ENCODE results near the gene KIF26A. TPM values are rescaled to one million over a fixed set of nuclear protein-coding genes. Genes with fewer than 3 reads are reported as not detected.
"Not testable (repeated sequence)": the region's sequence is repeated elsewhere in the genome, so short reads cannot be mapped to it uniquely, and the experiment has no call there.

The KIF26A gene
- total and polyA plus RNA-seq, 2 of the 13 experiments (the other 11 are each of a cell fraction or from before 2014, with no cell fraction given), result not detected

GRCh38 chr14:104208015-104208295 is 69.6 kb downstream of the KIF26A start:
- H3K9ac ChIP-seq (ENCODE audit: insufficient read depth, low read depth, low read length); intact Hi-C loops (cut with micrococcal nuclease; ENCODE audit: unreplicated experiment); CTCF ChIA-PET (ENCODE audit: low intra/inter-chr PET ratio, low total read pairs); in situ Hi-C loops (cut with HindIII; ENCODE audit: extremely low pct_ligation_motif_present, low pct_unique_long_range_greater_than_20kb); H3K9me3 ChIP-seq (ENCODE audit: low read length); H3K79me2 ChIP-seq (ENCODE audit: insufficient read depth, low read length); H3K4me2 ChIP-seq (ENCODE audit: low read depth, low read length); POLR2A ChIA-PET; FAIRE-seq; H4K20me1 ChIP-seq (ENCODE audit: insufficient read depth, low read length); BruUV-seq (replicated peaks); DNase-seq (ENCODE audit: low spot score); H3K27ac ChIP-seq (ENCODE audit: extremely low read length, insufficient read depth, low read length); ATAC-seq; H3K36me3 ChIP-seq (replicated peaks in 1 of 2; ENCODE audit: control insufficient read depth in 1 of 2, insufficient read depth in 2 of 2, low read length in 2 of 2); H3K4me3 ChIP-seq (replicated peaks in 1 of 3; ENCODE audit: insufficient read depth in 1 of 3, low read depth in 2 of 3, low read length in 3 of 3); H2AFZ ChIP-seq (ENCODE audit: low read length): not testable (repeated sequence)
- Histone ChIP-seq H3K4me1 (ENCODE audit: insufficient read depth, low read length) (peaks cover 11% of the 10 kb centered on the region), H3K27me3 (ENCODE audit: control insufficient read depth in 1 of 2, insufficient read depth in 2 of 2, low read length in 2 of 2) (peaks cover 3 to 19% of the 10 kb centered on the region in 2 experiments; a peak in 4 of 5 replicates)
- WGBS (ENCODE audit: low lambda C conversion rate), result 73% methylated on average over 2 of the region's 13 CpGs

GRCh38 chr14:104208331-104208730 is 69.9 kb downstream of the KIF26A start:
- DNase-seq (ENCODE audit: low spot score); H3K9me3 ChIP-seq (ENCODE audit: low read length); H3K4me3 ChIP-seq (replicated peaks in 1 of 3; ENCODE audit: insufficient read depth in 1 of 3, low read depth in 2 of 3, low read length in 3 of 3); CTCF ChIA-PET (ENCODE audit: low intra/inter-chr PET ratio, low total read pairs); in situ Hi-C loops (cut with HindIII; ENCODE audit: extremely low pct_ligation_motif_present, low pct_unique_long_range_greater_than_20kb); H2AFZ ChIP-seq (ENCODE audit: low read length); H3K79me2 ChIP-seq (ENCODE audit: insufficient read depth, low read length); BruUV-seq (replicated peaks); intact Hi-C loops (cut with micrococcal nuclease; ENCODE audit: unreplicated experiment); H3K36me3 ChIP-seq (replicated peaks in 1 of 2; ENCODE audit: control insufficient read depth in 1 of 2, insufficient read depth in 2 of 2, low read length in 2 of 2); H4K20me1 ChIP-seq (ENCODE audit: insufficient read depth, low read length); H3K9ac ChIP-seq (ENCODE audit: insufficient read depth, low read depth, low read length); H3K4me2 ChIP-seq (ENCODE audit: low read depth, low read length); ATAC-seq; FAIRE-seq; H3K27ac ChIP-seq (ENCODE audit: extremely low read length, insufficient read depth, low read length); POLR2A ChIA-PET: not testable (repeated sequence)
- Histone ChIP-seq H3K4me1 (ENCODE audit: insufficient read depth, low read length) (peaks cover 11% of the 10 kb centered on the region), H3K27me3 (ENCODE audit: control insufficient read depth in 1 of 2, insufficient read depth in 2 of 2, low read length in 2 of 2) (peaks cover 3 to 23% of the 10 kb centered on the region in 2 experiments; a peak in 4 of 5 replicates)
- WGBS (ENCODE audit: low lambda C conversion rate), result 0% methylated on average over 1 of the region's 21 CpGs

- H3K4me3 ChIP-seq (replicated peaks in 1 of 3; ENCODE audit: insufficient read depth in 1 of 3, low read depth in 2 of 3, low read length in 3 of 3); H3K9ac ChIP-seq (ENCODE audit: insufficient read depth, low read depth, low read length); H3K36me3 ChIP-seq (replicated peaks in 1 of 2; ENCODE audit: control insufficient read depth in 1 of 2, insufficient read depth in 2 of 2, low read length in 2 of 2); H3K79me2 ChIP-seq (ENCODE audit: insufficient read depth, low read length); in situ Hi-C loops (cut with HindIII; ENCODE audit: extremely low pct_ligation_motif_present, low pct_unique_long_range_greater_than_20kb); ATAC-seq; H3K27ac ChIP-seq (ENCODE audit: extremely low read length, insufficient read depth, low read length); H3K9me3 ChIP-seq (ENCODE audit: low read length); intact Hi-C loops (cut with micrococcal nuclease; ENCODE audit: unreplicated experiment); H3K4me2 ChIP-seq (ENCODE audit: low read depth, low read length); CTCF ChIA-PET (ENCODE audit: low intra/inter-chr PET ratio, low total read pairs); BruUV-seq (replicated peaks); POLR2A ChIA-PET; H2AFZ ChIP-seq (ENCODE audit: low read length); FAIRE-seq; DNase-seq (ENCODE audit: low spot score); H4K20me1 ChIP-seq (ENCODE audit: insufficient read depth, low read length): not testable (repeated sequence)
- WGBS (ENCODE audit: low lambda C conversion rate), result no CpG with 5 or more reads among the region's 15 CpGs
- Histone ChIP-seq H3K27me3 (ENCODE audit: control insufficient read depth in 1 of 2, insufficient read depth in 2 of 2, low read length in 2 of 2) (peaks cover 3 to 30% of the 10 kb centered on the region in 2 experiments; a peak in 4 of 5 replicates), H3K4me1 (ENCODE audit: insufficient read depth, low read length) (peaks cover 11% of the 10 kb centered on the region)
These were observed 70.7 kb downstream of the KIF26A start for GRCh38 chr14:104209071-104209470.

All from HepG2 (cell line).